SU-DHL-6 (cell line): ENCODE data around the gene FCHSD1.

Experiments used
- CTCF ChIP-seq: fragments of 200-600 bp; sonication (generic); IDR thresholded peaks from one replicate; pipeline ENCODE4 v1.5.1; 2017; ENCODE audit warnings: antibody characterized with exemption, mild to moderate bottlenecking, low read length, moderate library complexity; ENCODE audit not compliant: insufficient read depth, poor library complexity, severe bottlenecking
- EZH2phosphoT487 ChIP-seq: fragments of 200-600 bp; sonication (generic), shearing (Covaris generic); conservative IDR thresholded peaks from 2 replicates; pipeline ENCODE4 v1.6.1; 2018; ENCODE audit warnings: mild to moderate bottlenecking, antibody characterized with exemption, low read length, moderate library complexity, mixed read lengths

DNA sequence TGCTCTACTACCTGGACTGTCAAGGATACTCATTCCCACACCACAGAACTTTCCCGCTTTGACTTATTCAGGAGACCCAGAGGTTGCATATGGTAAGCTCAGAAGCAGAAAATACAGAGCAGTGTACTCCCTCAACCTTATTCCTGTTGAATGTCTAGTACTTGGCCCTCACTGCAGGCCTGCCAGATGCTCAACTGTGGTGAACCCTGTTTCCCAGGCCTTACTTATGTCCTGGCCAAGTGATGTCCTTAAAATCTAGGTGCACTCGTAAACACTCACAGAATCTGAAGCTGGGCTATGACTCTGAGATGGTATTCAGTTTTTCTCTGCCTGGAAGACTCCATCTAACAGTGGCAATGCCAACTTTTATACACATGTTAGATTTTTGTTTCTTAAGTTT is 53.4 kb downstream of the FCHSD1 start:
- TF ChIP-seq CTCF (no peak), EZH2phosphoT487 (no peak)
